Right lobe of liver (tissue), 6 donors: Measurements from ENCODE around the gene GOT1. TPM values are rescaled to one million over a fixed set of nuclear protein-coding genes. Genes with fewer than 3 reads are reported as not detected.

Source experiments
- ATAC-seq, 4 donors: fragments of 200-7000 bp; cut with Tn5 transposase; one replicate each; pipeline ENCODE4 v1.9.1; 2020; ENCODE audit warnings: mild to moderate bottlenecking in 4 of 4, moderate library complexity in 4 of 4
- DNase-seq, 3 donors: peaks; one replicate each; pipeline ENCODE4 v3.0.0-alpha.2; 2020
- H3K27ac ChIP-seq, 3 donors: fragments of 200-600 bp; one replicate each; pipeline ENCODE4 v1.8.0; 2022
- H3K27me3 ChIP-seq, 2 donors: fragments of 200-600 bp; one replicate each; pipeline ENCODE4 v1.8.0; 2022
- H3K36me3 ChIP-seq, 4 donors: fragments of 200-600 bp; sonication (generic) in 1 of 4; one replicate each; pipeline versions ENCODE4 v1.5.1 to v1.8.0; 2017 to 2022; ENCODE audit warnings: control low read depth in 1 of 4
- H3K4me1 ChIP-seq, 4 donors: fragments of 200-600 bp; sonication (generic) in 1 of 4; one replicate each; pipeline versions ENCODE4 v1.5.1 to v1.8.0; 2017 to 2022; ENCODE audit warnings: control low read depth in 1 of 4
- H3K4me3 ChIP-seq, 3 donors: fragments of 200-600 bp; one replicate each; pipeline ENCODE4 v1.8.0; 2022
- H3K9me3 ChIP-seq, 4 donors: fragments of 200-600 bp; sonication (generic) in 1 of 4; one replicate each; pipeline versions ENCODE4 v1.5.1 to v1.8.0; 2017 to 2022; ENCODE audit warnings: control low read depth in 1 of 4
- CTCF ChIP-seq, 4 donors: fragments of 200-600 bp in 3 of 4; fragments of 450-650 bp in 1 of 4; IDR thresholded peaks; one replicate each; pipeline versions ENCODE4 v1.5.1 to v1.8.0; 2016 to 2022; ENCODE audit warnings: antibody characterized with exemption in 4 of 4, mild to moderate bottlenecking in 2 of 4
- POLR2A ChIP-seq: fragments of 450-650 bp; IDR thresholded peaks from one replicate; pipeline ENCODE4 v1.6.1; 2017; ENCODE audit warnings: antibody characterized with exemption, mild to moderate bottlenecking
- WGBS: methylation state at CpG from one replicate; pipeline ENCODE4 v1.1.6; 2018; ENCODE audit warnings: low coverage, low lambda C conversion rate; ENCODE audit not compliant: insufficient coverage; ENCODE audit errors: missing lambda C conversion rate; 5-methylcytosine and 5-hydroxymethylcytosine counted together
- intact Hi-C, 2 donors: fragments of 100-400 bp; cut with DNase I; formaldehyde crosslinking; loops; one replicate each; pipeline versions ENCODE4 v1.11.2 to v1.14.1; 2022
- total RNA-seq, 6 experiments: library from RNA; depleted of rRNA in 2 of 6; stranded (reverse); fragments of >200 nt in 2 of 6; fragmentation: NEBNext Ultra II Directional in 3 of 6; extraction: Animal tissue kit (Norgen Biotek cat#: 25700) in 3 of 6; gene quantifications; one replicate each; pipeline versions ENCODE4 v1.1.0 to v1.2.4, GENCODE V29; 2016 to 2023
- donor health status: DM: no; HTN: yes; CAD: no.
- donor health status: DM: no; HTN: no; CAD: no.
- donor health status: DM: no; HTN: no; CAD: no.
- donor health status: DM: no; HTN: yes; CAD: no.
- donor health status: DM: no; HTN: yes; CAD: no.

The GOT1 gene
- total RNA-seq, 6 experiments from 2014 or later = 118 to 356 (median 173) TPM

GRCh38 chr10:99372546-99373271 lies 57.7 kb downstream of the GOT1 start:
- H3K27me3 ChIP-seq = no peaks in the 10 kb centered on the region
- no peak overlapping the region for H3K27ac ChIP-seq
- DNase-seq (no peak), ATAC-seq (peak in 2 of 4 donors; percentile 15 to 30)
- intact Hi-C loops = no loop called here
- H3K9me3 ChIP-seq = no peaks in the 10 kb centered on the region
- TF ChIP-seq CTCF (IDR thresholded peaks at IDR 0.05) = no peak
- 43% methylated on average over 9 of the region's 9 CpGs for WGBS
- H3K4me3 ChIP-seq = no peak overlapping the region
- peaks cover 0 to 14% (median 0%) of the 10 kb centered on the region in 4 donors for H3K4me1 ChIP-seq
- no peaks in the 10 kb centered on the region for H3K36me3 ChIP-seq

DNA sequence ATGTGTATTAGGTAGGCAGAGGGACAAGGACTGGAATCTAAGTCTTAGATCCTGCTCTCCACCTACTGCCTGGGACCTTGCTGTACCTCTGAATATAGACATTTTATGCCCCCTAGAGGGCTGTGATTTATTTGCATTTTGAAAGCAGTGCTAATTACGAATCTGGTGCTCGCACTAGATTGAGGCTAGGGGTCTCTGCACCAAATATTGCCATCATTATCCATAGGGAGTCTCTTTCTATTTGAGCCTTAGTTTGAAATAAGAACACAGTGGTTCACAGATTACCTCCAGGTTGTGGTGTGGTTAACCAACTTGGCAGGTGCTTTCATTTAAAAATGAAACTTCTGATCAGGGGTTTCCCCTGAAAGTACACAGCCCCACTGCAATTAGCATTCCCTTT lies 59.4 kb downstream of the GOT1 start:
- H3K4me1 ChIP-seq = peaks cover 0 to 14% (median 0%) of the 10 kb centered on the region in 4 donors
- DNase-seq = no peak
- H3K9me3 ChIP-seq = no peaks in the 10 kb centered on the region
- H3K4me3 ChIP-seq = peak overlapping the region in 1 of 3 donors; percentile 21
- TF ChIP-seq POLR2A (no peak), CTCF (IDR thresholded peaks at IDR 0.05) (peak; percentile 49 to 57 (median 56))
- intact Hi-C loops = no loop called here
- 5% methylated on average over 2 of the region's 2 CpGs for WGBS
- H3K27ac ChIP-seq = no peak overlapping the region
- H3K36me3 ChIP-seq = no peaks in the 10 kb centered on the region
- no peaks in the 10 kb centered on the region for H3K27me3 ChIP-seq
- peak; percentile 76 to 81 (median 79) for ATAC-seq

DNA sequence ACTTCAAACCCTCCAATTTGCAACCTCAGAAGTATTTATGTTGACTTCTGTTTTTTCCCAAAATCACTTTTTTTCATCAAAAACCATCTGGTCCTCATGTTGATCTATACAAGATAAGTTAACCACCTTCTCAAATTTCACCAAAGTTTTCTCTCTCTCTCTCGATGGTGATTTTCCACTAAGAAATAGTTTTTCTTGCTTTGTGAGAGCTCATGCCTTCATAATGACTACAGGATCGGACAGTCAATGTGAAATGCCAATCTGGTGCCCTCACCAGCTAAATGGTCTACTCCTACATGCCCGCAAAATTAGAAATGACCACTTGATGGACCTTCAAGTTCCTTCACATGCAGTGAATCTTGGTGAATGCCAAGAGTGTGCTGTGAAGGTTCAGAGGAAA lies 60.9 kb downstream of the GOT1 start:
- no peaks in the 10 kb centered on the region for H3K9me3 ChIP-seq
- ATAC-seq = no peak
- no peak overlapping the region for H3K4me3 ChIP-seq
- no peaks in the 10 kb centered on the region for H3K27me3 ChIP-seq
- H3K4me1 ChIP-seq = peaks cover 0 to 14% (median 0%) of the 10 kb centered on the region in 4 donors
- intact Hi-C loops = no loop called here
- WGBS = 64% methylated on average over 3 of the region's 3 CpGs
- H3K27ac ChIP-seq = no peak overlapping the region
- TF ChIP-seq CTCF (IDR thresholded peaks at IDR 0.05) = no peak
- TF ChIP-seq POLR2A = no peak
- no peaks in the 10 kb centered on the region for H3K36me3 ChIP-seq
- DNase-seq = no peak

DNA sequence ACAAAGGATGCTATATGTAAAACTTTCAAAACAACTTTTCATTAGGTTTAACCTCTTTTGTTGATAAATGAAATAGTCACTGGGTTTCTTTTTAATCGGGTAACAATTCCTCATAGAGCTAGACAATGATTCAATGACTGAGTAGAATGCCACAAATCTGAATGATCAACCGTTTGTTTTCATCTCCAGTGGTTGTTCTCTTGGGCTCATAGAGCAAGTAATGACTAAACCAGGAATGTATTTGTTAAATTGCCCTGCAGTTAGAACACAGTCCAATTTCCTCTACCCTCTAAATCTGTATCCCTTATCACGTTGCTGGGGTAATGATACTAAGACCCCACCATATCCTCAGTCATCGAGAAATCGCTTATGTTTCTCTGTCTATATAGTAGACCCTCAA lies 61.3 kb downstream of the GOT1 start:
- Histone ChIP-seq H3K9me3 (no peaks in the 10 kb centered on the region), H3K27me3 (no peaks in the 10 kb centered on the region), H3K27ac (no peak overlapping the region), H3K4me1 (peaks cover 0 to 14% (median 0%) of the 10 kb centered on the region in 4 donors), H3K4me3 (no peak overlapping the region), H3K36me3 (no peaks in the 10 kb centered on the region)
- TF ChIP-seq CTCF (IDR thresholded peaks at IDR 0.05) = no peak
- TF ChIP-seq POLR2A = no peak
- DNase-seq (no peak), ATAC-seq (no peak)
- WGBS = 64% methylated on average over 5 of the region's 5 CpGs
- intact Hi-C loops = no loop called here
